Transverse colon (tissue), 4 donors: ENCODE measurements around the gene AGAP1.

Source experiments
- CTCF ChIP-seq, 5 experiments: fragments of 200-600 bp in 3 of 5; fragments of 450-650 bp in 2 of 5; sonication (generic) in 3 of 5; IDR thresholded peaks; 1 replicate in 2 of 5; 2 replicates in 3 of 5; pipeline ENCODE4 v1.5.1; 2016 to 2017; ENCODE audit warnings: antibody characterized with exemption in 5 of 5, inconsistent platforms in 3 of 5, mild to moderate bottlenecking in 2 of 5, moderate library complexity in 1 of 5
- POLR2A ChIP-seq: fragments of 450-650 bp; IDR thresholded peaks from one replicate; pipeline ENCODE4 v1.6.1; 2016; ENCODE audit warnings: antibody characterized with exemption, mild to moderate bottlenecking, moderate library complexity
- POLR2AphosphoS5 ChIP-seq, 3 donors: sonication (generic); formaldehyde crosslinking; IDR thresholded peaks; one replicate each; pipeline ENCODE4 v1.6.1; 2016; ENCODE audit warnings: antibody characterized with exemption in 3 of 3

GRCh38 chr2:236044191-236044590 is 550.3 kb downstream of the AGAP1 start:
- TF ChIP-seq CTCF (IDR thresholded peaks at IDR 0.05) (no peak), POLR2AphosphoS5 (IDR thresholded peaks at IDR 0.05) (no peak), POLR2A (no peak)
